MM.1S (cell line): ENCODE measurements around the gene BRS3.

Experiments used
- DNase-seq: peaks from one replicate; pipeline ENCODE4 v3.0.0-alpha.2; 2015
- H2AFZ ChIP-seq: fragments of 300-600 bp; sonication (generic); 2 replicates; pipeline ENCODE4 v1.6.0; 2016; ENCODE audit warnings: antibody characterized with exemption, low read length
- H3F3A ChIP-seq: fragments of 300-600 bp; sonication (generic); 2 replicates; pipeline ENCODE4 v1.6.1; 2016; ENCODE audit warnings: mild to moderate bottlenecking, antibody characterized with exemption, low read length, moderate library complexity, mixed read lengths; ENCODE audit not compliant: insufficient read depth
- H3K27ac ChIP-seq: fragments of 300-600 bp; sonication (generic); 2 replicates; pipeline ENCODE4 v1.5.1; 2016; ENCODE audit warnings: mild to moderate bottlenecking, low read length
- H3K27me3 ChIP-seq: fragments of 300-600 bp; sonication (generic); replicated peaks from 2 replicates; pipeline ENCODE4 v1.6.0; 2016; ENCODE audit warnings: low read length; ENCODE audit not compliant: insufficient read depth
- H3K36me3 ChIP-seq: fragments of 300-600 bp; sonication (generic); replicated peaks from 2 replicates; pipeline ENCODE4 v1.6.1; 2016; ENCODE audit warnings: mild to moderate bottlenecking, low read length, mixed read lengths; ENCODE audit not compliant: insufficient read depth
- H3K4me1 ChIP-seq: fragments of 300-600 bp; sonication (generic); 2 replicates; pipeline ENCODE4 v1.6.1; 2016; ENCODE audit warnings: low read length, mixed read lengths
- H3K4me2 ChIP-seq: fragments of 300-600 bp; sonication (generic); 2 replicates; pipeline ENCODE4 v1.6.0; 2016; ENCODE audit warnings: low read depth, low read length
- H3K4me3 ChIP-seq: fragments of 300-600 bp; sonication (generic); 2 replicates; pipeline ENCODE4 v1.5.1; 2016; ENCODE audit warnings: low read length, mixed read lengths
- H3K79me2 ChIP-seq: fragments of 300-600 bp; sonication (generic); 2 replicates; pipeline ENCODE4 v1.6.1; 2016; ENCODE audit warnings: mixed run types, low read length, mixed read lengths
- H3K9ac ChIP-seq: fragments of 300-600 bp; sonication (generic); 2 replicates; pipeline ENCODE4 v1.6.1; 2016; ENCODE audit warnings: low read length, mixed read lengths
- H3K9me2 ChIP-seq: fragments of 300-600 bp; sonication (generic); replicated peaks from 2 replicates; pipeline ENCODE4 v1.6.1; 2016; ENCODE audit warnings: mild to moderate bottlenecking, low read length, mixed read lengths; ENCODE audit not compliant: insufficient read depth
- H3K9me3 ChIP-seq: fragments of 300-600 bp; sonication (generic); replicated peaks from 2 replicates; pipeline ENCODE4 v1.6.1; 2016; ENCODE audit warnings: mild to moderate bottlenecking, low read length, mixed read lengths; ENCODE audit not compliant: insufficient read depth
- H4K20me1 ChIP-seq: fragments of 300-600 bp; sonication (generic); 2 replicates; pipeline ENCODE4 v1.6.1; 2016; ENCODE audit warnings: mild to moderate bottlenecking, low read length, moderate library complexity, mixed read lengths; ENCODE audit not compliant: insufficient read depth
- EZH2 ChIP-seq: fragments of 300-600 bp; sonication (generic); optimal IDR thresholded peaks from 2 replicates; pipeline ENCODE3; 2017; ENCODE audit warnings: low read depth, mild to moderate bottlenecking, antibody characterized with exemption, low read length, mixed read lengths
- EZH2phosphoT487 ChIP-seq: fragments of 300-600 bp; sonication (generic); IDR thresholded peaks from 2 replicates; pipeline ENCODE4 v1.6.1; 2018; ENCODE audit warnings: antibody characterized with exemption, low read length
- TF ChIP-seq, protein P1 (sequence below): fragments of 300-600 bp; sonication (generic); IDR thresholded peaks from 2 replicates; pipeline ENCODE4 v1.5.1; 2016; ENCODE audit warnings: antibody characterized with exemption, low read length, mixed read lengths

The BRS3 gene

GRCh38 chrX:136447308-136447707, 40.4 kb upstream of the BRS3 start:
- no peak for TF ChIP-seq EZH2
- TF ChIP-seq EZH2phosphoT487: no peak
- TF ChIP-seq, protein P1, sequence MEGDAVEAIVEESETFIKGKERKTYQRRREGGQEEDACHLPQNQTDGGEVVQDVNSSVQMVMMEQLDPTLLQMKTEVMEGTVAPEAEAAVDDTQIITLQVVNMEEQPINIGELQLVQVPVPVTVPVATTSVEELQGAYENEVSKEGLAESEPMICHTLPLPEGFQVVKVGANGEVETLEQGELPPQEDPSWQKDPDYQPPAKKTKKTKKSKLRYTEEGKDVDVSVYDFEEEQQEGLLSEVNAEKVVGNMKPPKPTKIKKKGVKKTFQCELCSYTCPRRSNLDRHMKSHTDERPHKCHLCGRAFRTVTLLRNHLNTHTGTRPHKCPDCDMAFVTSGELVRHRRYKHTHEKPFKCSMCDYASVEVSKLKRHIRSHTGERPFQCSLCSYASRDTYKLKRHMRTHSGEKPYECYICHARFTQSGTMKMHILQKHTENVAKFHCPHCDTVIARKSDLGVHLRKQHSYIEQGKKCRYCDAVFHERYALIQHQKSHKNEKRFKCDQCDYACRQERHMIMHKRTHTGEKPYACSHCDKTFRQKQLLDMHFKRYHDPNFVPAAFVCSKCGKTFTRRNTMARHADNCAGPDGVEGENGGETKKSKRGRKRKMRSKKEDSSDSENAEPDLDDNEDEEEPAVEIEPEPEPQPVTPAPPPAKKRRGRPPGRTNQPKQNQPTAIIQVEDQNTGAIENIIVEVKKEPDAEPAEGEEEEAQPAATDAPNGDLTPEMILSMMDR: no peak
- Histone ChIP-seq H3K4me3 (no peak overlapping the region), H3K36me3 (no peaks in the 10 kb centered on the region), H2AFZ (no peak overlapping the region), H3K27ac (no peak overlapping the region), H3F3A (no peaks in the 10 kb centered on the region), H3K79me2 (no peaks in the 10 kb centered on the region), H3K27me3 (no peaks in the 10 kb centered on the region), H3K9me2 (no peaks in the 10 kb centered on the region), H4K20me1 (no peaks in the 10 kb centered on the region), H3K4me2 (no peak overlapping the region), H3K9me3 (no peaks in the 10 kb centered on the region), H3K9ac (no peak overlapping the region), H3K4me1 (no peaks in the 10 kb centered on the region)
- DNase-seq: no peak

GRCh38 chrX:136447968-136448367, 39.8 kb upstream of the BRS3 start:
- no peak overlapping the region for H3K27ac ChIP-seq
- H3K9ac ChIP-seq: no peak overlapping the region
- H3K4me3 ChIP-seq: no peak overlapping the region
- H3K4me1 ChIP-seq: no peaks in the 10 kb centered on the region
- H3K9me2 ChIP-seq: no peaks in the 10 kb centered on the region
- TF ChIP-seq, protein P1: no peak
- TF ChIP-seq EZH2 (no peak), EZH2phosphoT487 (no peak)
- H3K79me2 ChIP-seq: no peaks in the 10 kb centered on the region
- no peaks in the 10 kb centered on the region for H3K9me3 ChIP-seq
- no peak overlapping the region for H2AFZ ChIP-seq
- no peak overlapping the region for H3K4me2 ChIP-seq
- no peaks in the 10 kb centered on the region for H4K20me1 ChIP-seq
- no peaks in the 10 kb centered on the region for H3K36me3 ChIP-seq
- DNase-seq: no peak
- H3F3A ChIP-seq: no peaks in the 10 kb centered on the region
- no peaks in the 10 kb centered on the region for H3K27me3 ChIP-seq

DNA sequence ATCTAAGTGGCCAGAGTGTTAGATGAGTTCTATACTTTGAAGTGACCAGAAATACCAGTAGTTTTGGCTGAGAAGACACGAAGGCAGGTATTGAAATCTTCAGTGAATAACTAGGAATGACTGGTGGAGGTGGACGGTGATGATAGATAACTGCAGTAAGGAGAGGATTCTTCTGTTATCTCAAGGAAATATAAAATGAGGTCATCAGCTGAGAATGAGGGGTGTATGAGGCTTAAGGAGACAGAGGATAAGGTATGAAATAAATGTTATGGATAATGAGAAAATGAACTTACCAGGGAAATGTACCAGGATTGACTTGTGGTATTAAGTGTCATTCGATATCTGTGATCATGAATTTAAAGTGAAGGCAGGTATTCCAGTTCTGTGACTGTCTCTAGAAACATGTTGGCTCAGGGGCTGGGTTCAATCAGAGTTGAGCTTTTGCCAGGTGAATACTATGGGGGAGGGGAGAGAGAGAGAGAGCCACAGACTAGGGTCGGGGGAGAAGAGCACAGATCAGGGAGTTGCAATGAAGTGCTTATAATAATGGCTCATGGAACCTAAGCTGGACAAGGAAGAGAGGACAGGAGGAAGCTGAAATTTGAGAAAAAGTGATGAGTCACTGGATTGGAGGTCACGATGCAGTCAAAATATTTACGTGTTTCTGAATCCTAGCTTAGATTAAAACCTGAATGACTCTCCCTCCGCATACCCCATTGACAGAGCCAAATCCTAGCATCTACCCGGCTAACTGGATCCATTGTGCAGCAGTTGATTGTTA, 37.5 kb upstream of the BRS3 start:
- H3K4me2 ChIP-seq: no peak overlapping the region
- H4K20me1 ChIP-seq: no peaks in the 10 kb centered on the region
- no peak overlapping the region for H3K9ac ChIP-seq
- H3K36me3 ChIP-seq: no peaks in the 10 kb centered on the region
- no peak for DNase-seq
- H3K79me2 ChIP-seq: no peaks in the 10 kb centered on the region
- H3K4me3 ChIP-seq: no peak overlapping the region
- H2AFZ ChIP-seq: no peak overlapping the region
- no peaks in the 10 kb centered on the region for H3F3A ChIP-seq
- H3K27ac ChIP-seq: no peak overlapping the region
- TF ChIP-seq, protein P1: no peak
- TF ChIP-seq EZH2phosphoT487 (no peak), EZH2 (no peak)
- no peaks in the 10 kb centered on the region for H3K9me3 ChIP-seq
- no peaks in the 10 kb centered on the region for H3K27me3 ChIP-seq
- no peaks in the 10 kb centered on the region for H3K9me2 ChIP-seq
- H3K4me1 ChIP-seq: no peaks in the 10 kb centered on the region
